PC-3 (cell line): Measurements from ENCODE around the gene PPP1R12A. TPM values are rescaled to one million over a fixed set of nuclear protein-coding genes. Genes with fewer than 3 reads are reported as not detected.

Experiments
- ATAC-seq: fragments of 200-7000 bp; cut with Tn5 transposase; 2 replicates; pipeline ENCODE4 v1.9.1; 2020; ENCODE audit warnings: mild to moderate bottlenecking, moderate library complexity
- BruUV-seq: library from RNA; stranded (reverse); fragments of 400-500 nt; replicated peaks from 2 replicates; lab custom pipeline; 2021; lab: Mats Ljungman, UMichigan
- CTCF ChIA-PET: fragments of 300-600 bp; sonication (Branson Sonifier 250); formaldehyde crosslinking; loops from one replicate; lab custom pipeline; 2022; ENCODE audit warnings: antibody characterized with exemption; lab: Charles Lee
- POLR2A ChIA-PET: fragments of 300-600 bp; sonication (Branson Sonifier 250); formaldehyde crosslinking; loops from one replicate; lab custom pipeline; 2022; ENCODE audit warnings: antibody characterized with exemption; ENCODE audit not compliant: unreplicated experiment; lab: Charles Lee
- DNase-seq: peaks from one replicate; pipeline ENCODE4 v3.0.0-alpha.2; 2015
- H2AFZ ChIP-seq: fragments of 300-600 bp; sonication (generic); 2 replicates; pipeline ENCODE4 v1.6.0; 2016; ENCODE audit warnings: antibody characterized with exemption, low read length
- H3F3A ChIP-seq: fragments of 300-600 bp; sonication (generic); one replicate; pipeline ENCODE4 v1.6.0; 2017; ENCODE audit warnings: antibody characterized with exemption, low read length, control low read depth, mild to moderate bottlenecking; ENCODE audit not compliant: unreplicated experiment
- H3K27ac ChIP-seq: fragments of 300-600 bp; sonication (generic); 2 replicates; pipeline ENCODE4 v1.5.1; 2016; ENCODE audit warnings: mild to moderate bottlenecking, low read length
- H3K27me3 ChIP-seq: fragments of 300-600 bp; sonication (generic); 2 replicates; pipeline ENCODE4 v1.6.1; 2016; ENCODE audit warnings: low read length, mixed read lengths
- H3K36me3 ChIP-seq: fragments of 300-600 bp; sonication (generic); 2 replicates; pipeline ENCODE4 v1.6.1; 2016; ENCODE audit warnings: low read depth, mixed run types, low read length, mixed read lengths
- H3K4me1 ChIP-seq: fragments of 300-600 bp; sonication (generic); 2 replicates; pipeline ENCODE4 v1.5.1; 2016; ENCODE audit warnings: low read length; ENCODE audit not compliant: insufficient read depth
- H3K4me2 ChIP-seq: fragments of 300-600 bp; sonication (generic); 2 replicates; pipeline ENCODE4 v1.6.0; 2016; ENCODE audit warnings: low read length
- H3K4me3 ChIP-seq: fragments of 300-600 bp; sonication (generic); 2 replicates; pipeline ENCODE4 v1.5.1; 2016; ENCODE audit warnings: mild to moderate bottlenecking, low read length, mixed read lengths
- H3K79me2 ChIP-seq: fragments of 300-600 bp; sonication (generic); 2 replicates; pipeline ENCODE4 v1.6.1; 2017; ENCODE audit warnings: low read length, mixed read lengths
- H3K9ac ChIP-seq: fragments of 300-600 bp; sonication (generic); 2 replicates; pipeline ENCODE4 v1.6.0; 2016; ENCODE audit warnings: mild to moderate bottlenecking, low read length
- H3K9me2 ChIP-seq: fragments of 300-600 bp; sonication (generic); replicated peaks from 2 replicates; pipeline ENCODE4 v1.6.1; 2016; ENCODE audit warnings: mixed run types, low read length, mixed read lengths
- H3K9me3 ChIP-seq: fragments of 300-600 bp; sonication (generic); 2 replicates; pipeline ENCODE4 v1.6.1; 2016; ENCODE audit warnings: low read length, mixed read lengths
- H4K20me1 ChIP-seq: fragments of 300-600 bp; sonication (generic); 2 replicates; pipeline ENCODE4 v1.6.1; 2016; ENCODE audit warnings: low read length, mixed read lengths
- EZH2 ChIP-seq: fragments of 300-600 bp; sonication (generic); IDR thresholded peaks from one replicate; pipeline ENCODE4 v1.6.1; 2017; ENCODE audit warnings: antibody characterized with exemption, mild to moderate bottlenecking, low read length; ENCODE audit not compliant: unreplicated experiment
- EZH2phosphoT487 ChIP-seq: fragments of 300-600 bp; sonication (generic); IDR thresholded peaks from 2 replicates; pipeline ENCODE4 v1.6.1; 2018; ENCODE audit warnings: mild to moderate bottlenecking, antibody characterized with exemption, low read length, borderline replicate concordance
- intact Hi-C: fragments of 100-400 bp; cut with micrococcal nuclease; formaldehyde crosslinking; loops from 2 replicates; pipeline ENCODE4 v1.9.0; 2023
- total RNA-seq: library from RNA; depleted of rRNA; stranded (reverse); fragments of >200 nt; gene quantifications from 2 replicates; pipeline ENCODE4 v1.2.3, GENCODE V29; 2014
- TF ChIP-seq, protein P1 (sequence below): fragments of 300-600 bp; sonication (generic); conservative IDR thresholded peaks from 2 replicates; pipeline ENCODE4 v1.5.1; 2017; ENCODE audit warnings: antibody characterized with exemption, low read depth, mild to moderate bottlenecking, low read length

The PPP1R12A gene
- total RNA-seq, 1 experiment from 2014 or later = 43.2 TPM

- intact Hi-C loops = no loop called here
- CTCF ChIA-PET = no interaction called here
- H3F3A ChIP-seq = no peaks in the 10 kb centered on the region
These were observed 152.6 kb downstream of the PPP1R12A start for GRCh38 chr12:79782172-79782900.

GRCh38 chr12:79778802-79779448 lies 156.0 kb downstream of the PPP1R12A start:
- POLR2A ChIA-PET = no interaction called here
- Histone ChIP-seq H3F3A (no peaks in the 10 kb centered on the region), H3K9ac (no peak overlapping the region), H3K79me2 (no peaks in the 10 kb centered on the region), H3K27ac (no peak overlapping the region), H3K27me3 (no peaks in the 10 kb centered on the region), H3K36me3 (peaks cover 8% of the 10 kb centered on the region; the same call in 1 of the 2 replicates), H2AFZ (no peak overlapping the region), H3K4me1 (peaks cover 8% of the 10 kb centered on the region), H3K4me3 (no peak overlapping the region), H4K20me1 (no peaks in the 10 kb centered on the region), H3K9me3 (no peaks in the 10 kb centered on the region), H3K9me2 (no peaks in the 10 kb centered on the region), H3K4me2 (no peak overlapping the region)
- CTCF ChIA-PET = no interaction called here
- DNase-seq = no peak
- BruUV-seq = no TSS peak
- intact Hi-C loops = no loop called here
- no peak; the same call in 1 of the 2 replicates for ATAC-seq
- TF ChIP-seq EZH2phosphoT487 = no peak
- no peak for TF ChIP-seq EZH2
- TF ChIP-seq, protein P1, sequence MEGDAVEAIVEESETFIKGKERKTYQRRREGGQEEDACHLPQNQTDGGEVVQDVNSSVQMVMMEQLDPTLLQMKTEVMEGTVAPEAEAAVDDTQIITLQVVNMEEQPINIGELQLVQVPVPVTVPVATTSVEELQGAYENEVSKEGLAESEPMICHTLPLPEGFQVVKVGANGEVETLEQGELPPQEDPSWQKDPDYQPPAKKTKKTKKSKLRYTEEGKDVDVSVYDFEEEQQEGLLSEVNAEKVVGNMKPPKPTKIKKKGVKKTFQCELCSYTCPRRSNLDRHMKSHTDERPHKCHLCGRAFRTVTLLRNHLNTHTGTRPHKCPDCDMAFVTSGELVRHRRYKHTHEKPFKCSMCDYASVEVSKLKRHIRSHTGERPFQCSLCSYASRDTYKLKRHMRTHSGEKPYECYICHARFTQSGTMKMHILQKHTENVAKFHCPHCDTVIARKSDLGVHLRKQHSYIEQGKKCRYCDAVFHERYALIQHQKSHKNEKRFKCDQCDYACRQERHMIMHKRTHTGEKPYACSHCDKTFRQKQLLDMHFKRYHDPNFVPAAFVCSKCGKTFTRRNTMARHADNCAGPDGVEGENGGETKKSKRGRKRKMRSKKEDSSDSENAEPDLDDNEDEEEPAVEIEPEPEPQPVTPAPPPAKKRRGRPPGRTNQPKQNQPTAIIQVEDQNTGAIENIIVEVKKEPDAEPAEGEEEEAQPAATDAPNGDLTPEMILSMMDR = no peak

More at GRCh38 chr12:79782172-79782900, 152.6 kb downstream of the PPP1R12A start:
- no peak overlapping the region for H3K27ac ChIP-seq
- peaks cover 11% of the 10 kb centered on the region for H3K36me3 ChIP-seq
- POLR2A ChIA-PET = no interaction called here
- H2AFZ ChIP-seq = no peak overlapping the region
- H3K9ac ChIP-seq = no peak overlapping the region
- H3K4me3 ChIP-seq = no peak overlapping the region
- no peaks in the 10 kb centered on the region for H4K20me1 ChIP-seq
- no TSS peak for BruUV-seq
- no peak overlapping the region for H3K4me2 ChIP-seq
- no peaks in the 10 kb centered on the region for H3K79me2 ChIP-seq
- ATAC-seq = no peak
- no peaks in the 10 kb centered on the region for H3K9me3 ChIP-seq
- H3K9me2 ChIP-seq = no peaks in the 10 kb centered on the region
- no peak for DNase-seq
- H3K27me3 ChIP-seq = no peaks in the 10 kb centered on the region
- no peaks in the 10 kb centered on the region for H3K4me1 ChIP-seq
- no peak for TF ChIP-seq EZH2
- TF ChIP-seq EZH2phosphoT487 = no peak
- TF ChIP-seq, protein P1 = no peak

DNA sequence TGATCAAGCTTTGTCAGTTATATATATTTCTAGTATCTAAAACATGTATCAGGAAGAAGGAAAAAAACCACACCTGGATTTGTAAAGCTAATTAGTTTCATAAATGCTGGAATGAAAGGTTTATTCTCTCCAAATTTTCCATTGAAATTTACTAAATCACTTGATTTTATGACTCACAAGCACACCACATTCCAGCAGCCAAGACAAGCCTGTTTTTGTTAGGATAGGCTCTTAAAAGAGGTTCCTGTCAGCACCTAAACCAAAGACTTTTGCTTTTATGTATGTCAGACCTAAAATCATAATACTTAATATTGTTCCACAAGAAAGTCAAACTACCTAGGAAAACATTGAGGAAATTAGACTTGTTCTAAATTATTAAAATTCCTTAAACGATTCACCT lies 158.8 kb downstream of the PPP1R12A start:
- no peaks in the 10 kb centered on the region for H4K20me1 ChIP-seq
- H3F3A ChIP-seq = no peaks in the 10 kb centered on the region
- H3K79me2 ChIP-seq = no peaks in the 10 kb centered on the region
- intact Hi-C loops = no loop called here
- H3K4me3 ChIP-seq = no peak overlapping the region
- no peaks in the 10 kb centered on the region for H3K9me2 ChIP-seq
- no peak overlapping the region for H3K4me2 ChIP-seq
- DNase-seq (peak; percentile 39), ATAC-seq (peak; percentile 71)
- H3K27me3 ChIP-seq = no peaks in the 10 kb centered on the region
- peaks cover 8% of the 10 kb centered on the region for H3K4me1 ChIP-seq
- no peak overlapping the region for H2AFZ ChIP-seq
- no peaks in the 10 kb centered on the region for H3K9me3 ChIP-seq
- no peak overlapping the region for H3K27ac ChIP-seq
- CTCF ChIA-PET = no interaction called here
- no peak for TF ChIP-seq EZH2
- TF ChIP-seq EZH2phosphoT487 = no peak
- TF ChIP-seq, protein P1 = no peak
- H3K9ac ChIP-seq = no peak overlapping the region
- POLR2A ChIA-PET = no interaction called here
- H3K36me3 ChIP-seq = peaks cover 4% of the 10 kb centered on the region; the same call in 1 of the 2 replicates
- BruUV-seq = no TSS peak
